Activated CD4-positive, alpha-beta T cell treated with anti-CD3 and anti-CD28 coated beads, Interleukin-2, amount 50 U/mL, for 4 hours (primary cell): Measurements from ENCODE around the gene NPLOC4.

Experiments
- DNase-seq, 2 experiments: peaks; one replicate each; pipeline ENCODE4 v3.0.0-alpha.2; 2020

The NPLOC4 gene

DNA sequence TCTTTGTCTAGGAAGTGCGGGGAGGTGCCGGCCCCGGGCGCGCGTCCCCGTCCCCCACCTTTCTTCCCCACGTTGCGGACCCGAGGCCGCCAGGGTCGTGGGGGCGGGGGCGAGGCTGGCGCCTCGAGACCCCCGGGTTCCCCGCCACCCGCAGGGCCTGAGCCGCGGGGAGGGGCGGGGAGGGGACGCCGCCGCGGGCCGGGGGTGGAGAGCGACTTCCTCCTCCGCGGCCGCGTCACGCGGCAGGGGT is 122.5 kb downstream of the NPLOC4 start:
- DNase-seq: no peak

GRCh38 chr17:81513753-81514488 is 123.0 kb downstream of the NPLOC4 start:
- DNase-seq: peak in 1 of 2 experiments; percentile 28

GRCh38 chr17:81513372-81513752 is 123.5 kb downstream of the NPLOC4 start:
- DNase-seq: peak; percentile 40 to 44

DNA sequence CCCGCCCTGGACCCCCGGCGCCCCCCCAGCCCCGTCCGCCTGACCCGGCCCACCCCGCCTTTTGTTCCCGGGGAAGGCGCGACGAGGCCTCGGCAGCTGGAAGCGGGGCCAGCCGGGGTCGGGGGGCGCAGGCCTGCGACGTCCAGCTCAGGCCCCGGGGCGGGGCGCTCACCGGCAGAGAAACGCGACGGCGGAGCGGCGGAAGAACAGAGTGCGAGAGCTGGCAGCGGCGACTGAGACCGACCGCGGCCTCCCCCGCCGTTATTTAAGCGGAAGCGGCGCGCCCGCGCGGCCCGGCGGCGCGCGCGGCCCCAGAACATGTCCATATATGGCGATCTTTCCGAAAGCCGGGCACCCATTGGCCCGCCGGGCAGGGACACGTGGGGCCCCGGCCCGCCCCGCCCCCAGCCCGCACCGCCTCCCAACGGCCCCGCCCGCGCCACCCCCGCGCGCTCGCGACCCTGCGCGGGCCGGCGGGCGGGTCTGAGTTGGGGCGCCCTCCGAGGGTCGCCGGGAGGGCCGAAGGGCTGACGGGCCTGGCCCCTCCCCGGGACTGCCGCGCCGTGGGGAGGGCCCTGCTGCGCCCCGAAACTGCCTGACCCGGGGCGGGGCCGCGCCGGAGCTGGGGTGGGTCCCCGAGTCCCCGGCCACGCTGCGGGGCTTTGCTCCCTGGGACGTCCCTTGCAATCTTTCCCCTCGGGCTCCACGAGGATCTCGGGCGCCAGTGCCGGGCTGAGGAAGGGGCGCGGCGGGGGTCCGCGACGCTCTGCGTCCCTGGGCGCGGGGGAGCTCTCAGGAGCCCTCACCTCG is 124.1 kb downstream of the NPLOC4 start, which contains the start of gene ACTG1:
TSS of gene ACTG1 (minus strand) at position 238 of the 810 bp plus-strand sequence. CDS start 445 bp downstream, outside the sequence.
- DNase-seq: peak; percentile 88 to 90

DNA sequence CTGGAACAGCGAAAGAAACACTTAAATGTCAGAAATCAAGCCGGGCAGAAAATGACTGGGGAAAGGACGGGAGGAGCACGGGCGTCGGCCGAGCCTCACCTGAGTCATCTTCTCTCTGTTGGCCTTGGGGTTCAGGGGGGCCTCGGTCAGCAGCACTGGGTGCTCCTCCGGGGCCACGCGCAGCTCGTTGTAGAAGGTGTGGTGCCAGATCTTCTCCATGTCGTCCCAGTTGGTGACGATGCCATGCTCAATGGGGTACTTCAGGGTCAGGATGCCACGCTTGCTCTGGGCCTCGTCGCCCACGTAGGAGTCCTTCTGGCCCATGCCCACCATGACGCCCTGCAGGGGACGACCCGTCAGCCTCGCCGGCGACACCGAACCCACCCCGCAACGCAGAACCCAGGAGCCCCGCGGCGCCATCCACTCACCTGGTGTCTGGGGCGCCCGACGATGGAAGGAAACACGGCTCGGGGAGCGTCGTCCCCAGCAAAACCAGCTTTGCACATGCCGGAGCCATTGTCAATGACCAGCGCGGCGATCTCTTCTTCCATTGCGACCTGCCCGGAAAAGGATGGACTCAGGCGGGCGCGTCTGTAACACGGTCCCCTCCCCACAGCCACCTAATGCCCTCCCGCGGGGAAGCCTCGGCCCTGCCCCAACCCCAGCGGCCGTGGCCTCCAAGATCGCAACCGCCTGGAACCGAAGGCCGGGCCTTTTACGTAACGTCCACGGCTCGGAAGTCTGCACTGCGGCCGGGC is 124.9 kb downstream of the NPLOC4 start:
- DNase-seq: peak in 1 of 2 experiments; percentile 36

- DNase-seq: no peak
These were observed 125.4 kb downstream of the NPLOC4 start for GRCh38 chr17:81511554-81511803.

DNA sequence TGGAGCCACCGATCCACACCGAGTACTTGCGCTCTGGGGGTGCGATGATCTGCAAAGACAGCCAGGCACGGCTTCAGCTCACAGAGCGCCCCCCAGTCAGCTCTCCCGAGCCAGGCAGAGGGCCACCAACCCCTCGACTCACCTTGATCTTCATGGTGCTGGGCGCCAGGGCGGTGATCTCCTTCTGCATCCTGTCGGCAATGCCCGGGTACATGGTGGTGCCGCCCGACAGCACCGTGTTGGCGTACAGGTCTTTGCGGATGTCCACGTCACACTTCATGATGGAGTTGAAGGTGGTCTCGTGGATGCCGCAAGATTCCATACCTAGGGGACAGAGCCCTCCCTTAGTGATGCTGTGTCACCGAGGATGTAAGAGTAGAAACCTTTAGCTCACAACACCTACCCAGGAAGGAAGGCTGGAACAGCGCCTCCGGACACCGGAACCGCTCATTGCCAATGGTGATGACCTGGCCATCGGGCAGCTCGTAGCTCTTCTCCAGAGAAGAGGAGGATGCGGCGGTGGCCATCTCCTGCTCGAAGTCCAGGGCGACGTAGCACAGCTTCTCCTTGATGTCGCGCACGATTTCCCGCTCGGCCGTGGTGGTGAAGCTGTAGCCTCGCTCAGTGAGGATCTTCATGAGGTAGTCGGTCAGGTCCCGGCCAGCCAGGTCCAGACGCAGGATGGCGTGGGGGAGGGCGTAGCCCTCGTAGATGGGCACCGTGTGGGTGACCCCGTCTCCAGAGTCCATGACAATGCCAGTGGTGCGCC is 125.9 kb downstream of the NPLOC4 start:
- no peak for DNase-seq

- DNase-seq: no peak
These were observed 126.7 kb downstream of the NPLOC4 start for GRCh38 chr17:81509972-81510784.

GRCh38 chr17:81509207-81509971 is 127.5 kb downstream of the NPLOC4 start:
- peak in 1 of 2 experiments; percentile 30 for DNase-seq

- DNase-seq: no peak
These were observed 128.2 kb downstream of the NPLOC4 start for GRCh38 chr17:81508639-81509206.
